PFSK-1 (cell line): ENCODE measurements around the gene FSTL1.

ENCODE experiments used
- POLR2AphosphoS5 ChIP-seq: IDR thresholded peaks from 2 replicates; pipeline ENCODE4 v1.6.1; 2012; ENCODE audit warnings: low read depth, mild to moderate bottlenecking, control low read depth, low read length, moderate library complexity
- SIN3A ChIP-seq: IDR thresholded peaks from 2 replicates; pipeline ENCODE4 v1.6.1; 2012; ENCODE audit warnings: mild to moderate bottlenecking, low read length, moderate library complexity, borderline replicate concordance; ENCODE audit not compliant: insufficient read depth
- TAF1 ChIP-seq: IDR thresholded peaks from 2 replicates; pipeline ENCODE4 v1.6.1; 2012; ENCODE audit warnings: low read length, control low read depth, borderline replicate concordance; ENCODE audit not compliant: insufficient read depth
- TF ChIP-seq, protein P1 (sequence below), 2 experiments: IDR thresholded peaks; 2 replicates each; pipeline versions ENCODE4 v1.6.1 to v1.8.0; 2011 to 2012; ENCODE audit warnings: low read depth in 2 of 2, low read length in 2 of 2, control low read depth in 1 of 2, inconsistent platforms in 1 of 2, mild to moderate bottlenecking in 1 of 2, moderate library complexity in 1 of 2; ENCODE audit not compliant: insufficient read depth in 1 of 2

DNA sequence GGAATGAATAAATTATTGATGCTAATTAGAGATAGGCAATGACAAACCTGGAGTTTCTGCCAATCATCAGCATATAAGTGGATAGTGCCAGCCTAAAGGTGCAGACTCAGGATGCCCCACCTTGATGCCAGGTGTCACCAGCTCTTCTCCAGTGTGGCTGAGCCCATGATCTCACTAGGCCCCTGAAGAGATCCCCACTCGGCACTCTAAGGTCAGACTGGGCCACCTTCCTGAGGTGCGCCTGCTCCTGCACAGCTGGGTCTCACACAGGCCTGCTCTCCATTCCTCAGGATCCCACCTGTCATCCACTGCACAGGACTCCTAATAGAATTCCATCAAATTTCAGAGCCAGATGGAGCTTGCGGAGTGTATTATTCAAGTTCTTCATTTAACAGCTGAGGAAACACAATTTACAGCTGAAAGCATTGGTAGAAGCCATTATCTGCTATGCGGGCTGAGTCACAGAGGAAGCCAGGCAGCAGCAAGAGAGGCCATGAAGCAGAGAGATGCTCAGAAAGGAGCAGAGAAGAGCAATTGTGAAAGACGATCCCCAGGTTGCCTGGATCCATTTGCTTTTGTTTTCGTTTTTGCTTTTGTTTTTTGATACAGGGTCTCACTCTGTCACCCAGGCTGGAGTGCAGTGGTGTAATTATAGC, 25.1 kb upstream of the FSTL1 start:
- TF ChIP-seq, protein P1, sequence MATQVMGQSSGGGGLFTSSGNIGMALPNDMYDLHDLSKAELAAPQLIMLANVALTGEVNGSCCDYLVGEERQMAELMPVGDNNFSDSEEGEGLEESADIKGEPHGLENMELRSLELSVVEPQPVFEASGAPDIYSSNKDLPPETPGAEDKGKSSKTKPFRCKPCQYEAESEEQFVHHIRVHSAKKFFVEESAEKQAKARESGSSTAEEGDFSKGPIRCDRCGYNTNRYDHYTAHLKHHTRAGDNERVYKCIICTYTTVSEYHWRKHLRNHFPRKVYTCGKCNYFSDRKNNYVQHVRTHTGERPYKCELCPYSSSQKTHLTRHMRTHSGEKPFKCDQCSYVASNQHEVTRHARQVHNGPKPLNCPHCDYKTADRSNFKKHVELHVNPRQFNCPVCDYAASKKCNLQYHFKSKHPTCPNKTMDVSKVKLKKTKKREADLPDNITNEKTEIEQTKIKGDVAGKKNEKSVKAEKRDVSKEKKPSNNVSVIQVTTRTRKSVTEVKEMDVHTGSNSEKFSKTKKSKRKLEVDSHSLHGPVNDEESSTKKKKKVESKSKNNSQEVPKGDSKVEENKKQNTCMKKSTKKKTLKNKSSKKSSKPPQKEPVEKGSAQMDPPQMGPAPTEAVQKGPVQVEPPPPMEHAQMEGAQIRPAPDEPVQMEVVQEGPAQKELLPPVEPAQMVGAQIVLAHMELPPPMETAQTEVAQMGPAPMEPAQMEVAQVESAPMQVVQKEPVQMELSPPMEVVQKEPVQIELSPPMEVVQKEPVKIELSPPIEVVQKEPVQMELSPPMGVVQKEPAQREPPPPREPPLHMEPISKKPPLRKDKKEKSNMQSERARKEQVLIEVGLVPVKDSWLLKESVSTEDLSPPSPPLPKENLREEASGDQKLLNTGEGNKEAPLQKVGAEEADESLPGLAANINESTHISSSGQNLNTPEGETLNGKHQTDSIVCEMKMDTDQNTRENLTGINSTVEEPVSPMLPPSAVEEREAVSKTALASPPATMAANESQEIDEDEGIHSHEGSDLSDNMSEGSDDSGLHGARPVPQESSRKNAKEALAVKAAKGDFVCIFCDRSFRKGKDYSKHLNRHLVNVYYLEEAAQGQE (IDR thresholded peaks at IDR 0.05; ENCODE audit: insufficient read depth in 1 of 2, low read depth in 2 of 2, low read length in 2 of 2): no peak
- TF ChIP-seq TAF1 (no peak), SIN3A (no peak), POLR2AphosphoS5 (no peak)
